ENCODE measurements around the gene SAV1. TPM values are rescaled to one million over a fixed set of nuclear protein-coding genes. Genes with fewer than 3 reads are reported as not detected.

Gene SAV1
- total and polyA plus RNA-seq, 2 experiments from 2014 or later, result 74.2 to 82.8 TPM

GRCh38 chr14:50590464-50590863 lies 77.6 kb downstream of the SAV1 start (continued):
- TF ChIP-seq, protein P1, sequence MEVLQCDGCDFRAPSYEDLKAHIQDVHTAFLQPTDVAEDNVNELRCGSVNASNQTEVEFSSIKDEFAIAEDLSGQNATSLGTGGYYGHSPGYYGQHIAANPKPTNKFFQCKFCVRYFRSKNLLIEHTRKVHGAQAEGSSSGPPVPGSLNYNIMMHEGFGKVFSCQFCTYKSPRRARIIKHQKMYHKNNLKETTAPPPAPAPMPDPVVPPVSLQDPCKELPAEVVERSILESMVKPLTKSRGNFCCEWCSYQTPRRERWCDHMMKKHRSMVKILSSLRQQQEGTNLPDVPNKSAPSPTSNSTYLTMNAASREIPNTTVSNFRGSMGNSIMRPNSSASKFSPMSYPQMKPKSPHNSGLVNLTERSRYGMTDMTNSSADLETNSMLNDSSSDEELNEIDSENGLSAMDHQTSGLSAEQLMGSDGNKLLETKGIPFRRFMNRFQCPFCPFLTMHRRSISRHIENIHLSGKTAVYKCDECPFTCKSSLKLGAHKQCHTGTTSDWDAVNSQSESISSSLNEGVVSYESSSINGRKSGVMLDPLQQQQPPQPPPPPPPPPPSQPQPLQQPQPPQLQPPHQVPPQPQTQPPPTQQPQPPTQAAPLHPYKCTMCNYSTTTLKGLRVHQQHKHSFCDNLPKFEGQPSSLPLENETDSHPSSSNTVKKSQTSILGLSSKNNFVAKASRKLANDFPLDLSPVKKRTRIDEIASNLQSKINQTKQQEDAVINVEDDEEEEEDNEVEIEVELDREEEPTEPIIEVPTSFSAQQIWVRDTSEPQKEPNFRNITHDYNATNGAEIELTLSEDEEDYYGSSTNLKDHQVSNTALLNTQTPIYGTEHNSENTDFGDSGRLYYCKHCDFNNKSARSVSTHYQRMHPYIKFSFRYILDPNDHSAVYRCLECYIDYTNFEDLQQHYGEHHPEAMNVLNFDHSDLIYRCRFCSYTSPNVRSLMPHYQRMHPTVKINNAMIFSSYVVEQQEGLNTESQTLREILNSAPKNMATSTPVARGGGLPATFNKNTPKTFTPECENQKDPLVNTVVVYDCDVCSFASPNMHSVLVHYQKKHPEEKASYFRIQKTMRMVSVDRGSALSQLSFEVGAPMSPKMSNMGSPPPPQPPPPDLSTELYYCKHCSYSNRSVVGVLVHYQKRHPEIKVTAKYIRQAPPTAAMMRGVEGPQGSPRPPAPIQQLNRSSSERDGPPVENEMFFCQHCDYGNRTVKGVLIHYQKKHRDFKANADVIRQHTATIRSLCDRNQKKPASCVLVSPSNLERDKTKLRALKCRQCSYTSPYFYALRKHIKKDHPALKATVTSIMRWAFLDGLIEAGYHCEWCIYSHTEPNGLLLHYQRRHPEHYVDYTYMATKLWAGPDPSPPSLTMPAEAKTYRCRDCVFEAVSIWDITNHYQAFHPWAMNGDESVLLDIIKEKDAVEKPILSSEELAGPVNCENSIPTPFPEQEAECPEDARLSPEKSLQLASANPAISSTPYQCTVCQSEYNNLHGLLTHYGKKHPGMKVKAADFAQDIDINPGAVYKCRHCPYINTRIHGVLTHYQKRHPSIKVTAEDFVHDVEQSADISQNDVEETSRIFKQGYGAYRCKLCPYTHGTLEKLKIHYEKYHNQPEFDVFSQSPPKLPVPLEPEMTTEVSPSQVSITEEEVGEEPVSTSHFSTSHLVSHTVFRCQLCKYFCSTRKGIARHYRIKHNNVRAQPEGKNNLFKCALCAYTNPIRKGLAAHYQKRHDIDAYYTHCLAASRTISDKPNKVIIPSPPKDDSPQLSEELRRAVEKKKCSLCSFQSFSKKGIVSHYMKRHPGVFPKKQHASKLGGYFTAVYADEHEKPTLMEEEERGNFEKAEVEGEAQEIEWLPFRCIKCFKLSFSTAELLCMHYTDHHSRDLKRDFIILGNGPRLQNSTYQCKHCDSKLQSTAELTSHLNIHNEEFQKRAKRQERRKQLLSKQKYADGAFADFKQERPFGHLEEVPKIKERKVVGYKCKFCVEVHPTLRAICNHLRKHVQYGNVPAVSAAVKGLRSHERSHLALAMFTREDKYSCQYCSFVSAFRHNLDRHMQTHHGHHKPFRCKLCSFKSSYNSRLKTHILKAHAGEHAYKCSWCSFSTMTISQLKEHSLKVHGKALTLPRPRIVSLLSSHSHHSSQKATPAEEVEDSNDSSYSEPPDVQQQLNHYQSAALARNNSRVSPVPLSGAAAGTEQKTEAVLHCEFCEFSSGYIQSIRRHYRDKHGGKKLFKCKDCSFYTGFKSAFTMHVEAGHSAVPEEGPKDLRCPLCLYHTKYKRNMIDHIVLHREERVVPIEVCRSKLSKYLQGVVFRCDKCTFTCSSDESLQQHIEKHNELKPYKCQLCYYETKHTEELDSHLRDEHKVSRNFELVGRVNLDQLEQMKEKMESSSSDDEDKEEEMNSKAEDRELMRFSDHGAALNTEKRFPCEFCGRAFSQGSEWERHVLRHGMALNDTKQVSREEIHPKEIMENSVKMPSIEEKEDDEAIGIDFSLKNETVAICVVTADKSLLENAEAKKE (CRISPR knock-in tag; IDR thresholded peaks at IDR 0.05), result no peak
- TF ChIP-seq POLR2AphosphoS5 (IDR thresholded peaks at IDR 0.05; ENCODE audit: low read depth) (no peak), REST (IDR thresholded peaks at IDR 0.05; ENCODE audit: unreplicated experiment) (no peak), ZNF114 (CRISPR knock-in tag; IDR thresholded peaks at IDR 0.05) (no peak), EZH2 (IDR thresholded peaks at IDR 0.05; ENCODE audit: low read depth, unreplicated experiment) (no peak)

Small RNA genes lying within 50 kb of the gene (small RNA-seq; reads per million reads assigned to genes)
- not detected for gene RN7SL452P (ENCODE audit: low replicate concordance)

Other genes starting within 250 kb of the SAV1 start
- gene MAP4K5, start 135.7 kb downstream of the SAV1 start, total RNA-seq (2014; rRNA removed; shearing (Covaris generic)), result 67.5 and 71.4 TPM in 2 replicates
- gene MAP4K5, start 135.7 kb downstream of the SAV1 start, polyA plus RNA-seq (2016; fragmentation: Nextera tagmentation; extraction: Ambion mirVana), result 49.7 and 74.6 TPM in 2 replicates
- 5.9 and 7.0 TPM in 2 replicates for gene ATL1, start 108.2 kb downstream of the SAV1 start, total RNA-seq (2014; rRNA removed; shearing (Covaris generic))
- 3.5 and 5.0 TPM in 2 replicates for gene ATL1, start 108.2 kb downstream of the SAV1 start, polyA plus RNA-seq (2016; fragmentation: Nextera tagmentation; extraction: Ambion mirVana)
- 12.9 and 17.4 TPM in 2 replicates for gene NIN, start 162.9 kb upstream of the SAV1 start, total RNA-seq (2014; rRNA removed; shearing (Covaris generic))
- 6.2 and 7.4 TPM in 2 replicates for gene NIN, start 162.9 kb upstream of the SAV1 start, polyA plus RNA-seq (2016; fragmentation: Nextera tagmentation; extraction: Ambion mirVana)
- gene ABHD12B, start 203.7 kb upstream of the SAV1 start, total RNA-seq (2014; rRNA removed; shearing (Covaris generic)), result 9.0 and 13.4 TPM in 2 replicates
- gene ABHD12B, start 203.7 kb upstream of the SAV1 start, polyA plus RNA-seq (2016; fragmentation: Nextera tagmentation; extraction: Ambion mirVana), result 52.8 and 56.9 TPM in 2 replicates

Data from GM23338 (cell line).